HG03025 (cell line): Measurements from ENCODE around the gene WDR20.

Experiments used
- ATAC-seq: cut with Tn5 transposase; IDR thresholded peaks from one replicate; pipeline ENCODE4 v1.9.1; 2021; ENCODE audit warnings: mild to moderate bottlenecking, moderate library complexity; ENCODE audit not compliant: unreplicated experiment, low FRiP score

The WDR20 gene

DNA sequence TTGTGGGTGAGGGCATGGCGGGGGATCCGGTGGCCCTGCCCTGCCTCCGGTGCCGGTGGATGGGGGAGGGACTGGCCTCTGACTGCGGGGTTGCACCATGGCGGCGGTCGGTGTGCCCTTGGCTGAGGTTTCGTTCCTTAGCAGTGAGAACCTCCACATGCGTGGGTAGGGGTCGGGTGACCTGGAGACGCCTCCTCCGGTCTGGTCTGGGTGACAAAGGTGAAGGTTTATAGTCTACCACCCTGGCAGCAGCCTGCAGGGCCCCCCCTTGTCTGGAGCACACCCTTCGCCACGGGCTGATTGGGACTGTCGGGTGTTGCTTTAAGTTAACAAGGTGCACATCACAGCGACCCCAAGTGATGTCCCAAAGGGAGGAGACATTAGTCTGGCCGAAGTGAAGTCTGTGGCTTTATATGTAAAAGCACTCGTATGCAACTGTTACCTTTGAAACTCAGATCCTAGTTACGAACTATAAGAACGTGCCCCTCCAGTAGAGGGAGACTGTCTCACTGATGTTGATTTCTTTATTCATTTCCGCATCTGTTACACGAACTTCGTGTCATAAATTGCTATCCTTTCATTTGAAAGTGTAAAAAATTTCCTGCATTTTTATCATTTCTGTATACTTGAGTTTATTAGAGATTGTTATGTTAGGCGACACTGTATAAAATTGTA, 74.4 kb downstream of the WDR20 start:
- ATAC-seq = no peak

- no peak for ATAC-seq
These were observed 75.4 kb downstream of the WDR20 start for GRCh38 chr14:102215071-102215470.

- ATAC-seq = no peak
These were observed 76.0 kb downstream of the WDR20 start for GRCh38 chr14:102215576-102216250.

GRCh38 chr14:102217399-102217798, 77.7 kb downstream of the WDR20 start:
- ATAC-seq = no peak

- no peak for ATAC-seq
These were observed 78.3 kb downstream of the WDR20 start for GRCh38 chr14:102217987-102218421.

- ATAC-seq = no peak
These were observed 79.0 kb downstream of the WDR20 start for GRCh38 chr14:102218688-102219087.

- no peak for ATAC-seq
These were observed 79.6 kb downstream of the WDR20 start for GRCh38 chr14:102219316-102219715.

GRCh38 chr14:102220031-102220430, 80.3 kb downstream of the WDR20 start:
- ATAC-seq = no peak

DNA sequence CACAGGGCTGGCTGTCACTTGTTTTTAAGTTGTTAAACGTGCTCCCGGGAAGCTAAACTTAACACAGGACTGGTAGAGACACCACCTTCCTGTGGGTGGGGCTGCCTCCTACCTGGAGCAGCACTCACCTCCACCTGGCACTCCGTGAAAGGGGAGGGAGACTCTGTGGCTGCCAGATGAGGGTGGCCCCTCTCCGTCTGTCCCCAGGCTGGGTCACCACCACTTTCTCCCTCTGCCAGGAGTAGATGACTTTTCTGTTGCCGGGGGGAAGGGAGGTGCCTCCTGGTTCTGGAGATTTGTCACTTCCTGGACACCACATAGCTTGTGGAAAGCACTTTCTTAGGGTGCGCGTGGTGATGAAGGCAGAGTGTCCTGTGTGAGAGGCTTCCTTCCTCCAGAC, 81.3 kb downstream of the WDR20 start:
- ATAC-seq = no peak

DNA sequence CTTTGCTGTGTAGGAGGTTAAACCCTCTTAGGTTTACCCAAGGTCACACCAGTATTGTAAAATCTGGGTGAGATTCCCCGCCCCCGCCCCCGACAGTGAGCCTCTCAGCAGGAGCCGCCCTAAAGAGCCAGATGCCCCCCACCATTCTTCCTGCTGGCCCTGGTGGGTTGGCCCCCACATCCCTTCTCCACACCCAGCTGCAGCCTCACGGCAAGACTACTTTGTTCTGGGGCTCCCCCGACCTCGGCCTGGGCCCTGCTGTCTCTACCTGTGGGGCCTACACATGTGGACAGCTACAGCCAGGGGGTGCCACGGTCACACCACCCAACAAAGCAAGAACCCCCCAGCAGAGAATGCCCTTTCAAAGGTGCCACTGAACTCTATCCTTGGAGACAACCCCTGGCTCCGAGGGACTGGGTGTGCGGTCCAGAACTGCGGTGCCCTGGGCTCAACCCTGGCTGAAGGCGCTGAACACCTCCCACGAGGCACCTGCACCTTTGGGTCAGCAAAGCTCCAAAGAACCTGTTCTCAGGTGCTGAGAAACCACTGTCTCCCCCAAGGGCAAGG, 82.4 kb downstream of the WDR20 start:
- ATAC-seq = no peak

DNA sequence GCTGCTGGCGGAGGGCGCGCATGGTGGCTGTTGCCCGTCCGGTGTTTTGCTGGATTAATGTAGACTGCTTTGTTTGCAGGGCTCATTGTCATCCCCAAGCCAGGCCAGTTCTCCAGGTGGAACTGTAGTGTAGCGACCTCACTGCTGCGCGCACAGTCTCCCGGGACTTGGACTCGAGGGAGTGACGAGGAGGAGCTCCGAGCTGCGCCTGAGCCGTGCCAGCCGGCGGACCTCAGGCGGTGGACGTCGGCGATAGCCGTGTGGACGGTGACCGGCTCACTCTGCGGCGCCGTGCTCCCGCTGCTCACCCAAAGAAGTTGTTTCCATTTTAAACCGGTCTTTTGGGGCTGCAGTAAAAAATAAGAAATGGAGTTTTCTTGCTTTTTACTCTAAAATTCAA, 83.1 kb downstream of the WDR20 start:
- ATAC-seq = no peak

- no peak for ATAC-seq
These were observed 84.0 kb downstream of the WDR20 start for GRCh38 chr14:102223682-102224081.

DNA sequence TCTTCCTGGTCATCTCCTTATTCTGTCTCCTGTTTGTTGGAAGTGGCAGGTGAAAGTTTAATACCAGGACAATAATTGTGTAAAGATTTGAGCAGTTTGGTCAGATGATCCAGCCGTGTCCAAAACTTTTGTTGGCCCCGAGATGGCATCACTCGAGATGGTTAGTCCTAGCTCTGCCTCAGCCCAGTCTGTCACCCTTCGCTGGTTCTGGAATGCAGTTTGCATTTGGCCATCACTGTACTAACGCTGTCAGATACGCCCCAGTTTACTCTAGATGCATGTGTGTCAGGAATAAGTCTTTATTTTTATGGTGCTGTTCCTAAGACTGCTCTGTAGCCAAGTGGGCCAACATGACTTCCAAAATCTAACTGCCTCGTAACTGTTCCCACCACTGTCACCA, 85.7 kb downstream of the WDR20 start:
- no peak for ATAC-seq

GRCh38 chr14:102225936-102226335, 86.2 kb downstream of the WDR20 start:
- no peak for ATAC-seq

DNA sequence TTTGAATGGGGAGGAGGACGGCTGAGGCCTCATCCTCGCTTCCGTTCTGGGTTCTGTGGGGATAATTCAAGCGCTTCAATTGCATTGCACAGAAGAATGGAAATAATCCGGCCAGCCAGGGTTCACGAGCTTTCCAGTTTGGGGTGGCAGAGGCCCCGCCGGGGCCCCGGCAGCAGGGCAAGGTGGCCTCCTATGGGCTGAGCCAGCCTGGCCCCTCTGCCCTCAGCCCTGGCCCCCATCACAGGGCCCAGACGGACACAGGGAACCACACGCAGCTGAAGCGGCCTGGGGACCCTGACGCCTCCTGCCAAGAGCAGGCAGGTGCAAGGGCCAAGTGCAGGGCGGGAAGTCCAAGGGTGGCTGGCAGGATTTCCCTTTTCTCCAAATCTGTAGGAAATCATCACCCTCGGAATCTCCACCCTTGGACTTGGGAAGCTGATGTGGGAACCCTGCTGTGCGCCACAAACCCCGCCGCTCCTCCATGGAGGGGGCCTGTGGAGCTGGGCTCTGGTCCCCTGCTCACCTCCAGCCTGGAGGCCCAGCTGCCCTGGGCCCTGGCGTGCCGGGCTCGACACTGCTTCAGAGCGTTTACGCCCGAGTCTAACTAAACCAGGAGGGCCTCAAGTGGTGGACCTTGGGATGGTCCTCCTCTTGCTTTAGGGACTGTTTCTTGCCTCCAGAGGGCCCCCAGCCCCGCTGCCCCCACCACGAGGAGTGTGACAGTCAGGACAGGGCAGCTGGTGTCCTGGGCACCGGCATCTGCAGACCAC, 86.8 kb downstream of the WDR20 start:
- no peak for ATAC-seq

GRCh38 chr14:102227184-102227964, 87.7 kb downstream of the WDR20 start:
- no peak for ATAC-seq

DNA sequence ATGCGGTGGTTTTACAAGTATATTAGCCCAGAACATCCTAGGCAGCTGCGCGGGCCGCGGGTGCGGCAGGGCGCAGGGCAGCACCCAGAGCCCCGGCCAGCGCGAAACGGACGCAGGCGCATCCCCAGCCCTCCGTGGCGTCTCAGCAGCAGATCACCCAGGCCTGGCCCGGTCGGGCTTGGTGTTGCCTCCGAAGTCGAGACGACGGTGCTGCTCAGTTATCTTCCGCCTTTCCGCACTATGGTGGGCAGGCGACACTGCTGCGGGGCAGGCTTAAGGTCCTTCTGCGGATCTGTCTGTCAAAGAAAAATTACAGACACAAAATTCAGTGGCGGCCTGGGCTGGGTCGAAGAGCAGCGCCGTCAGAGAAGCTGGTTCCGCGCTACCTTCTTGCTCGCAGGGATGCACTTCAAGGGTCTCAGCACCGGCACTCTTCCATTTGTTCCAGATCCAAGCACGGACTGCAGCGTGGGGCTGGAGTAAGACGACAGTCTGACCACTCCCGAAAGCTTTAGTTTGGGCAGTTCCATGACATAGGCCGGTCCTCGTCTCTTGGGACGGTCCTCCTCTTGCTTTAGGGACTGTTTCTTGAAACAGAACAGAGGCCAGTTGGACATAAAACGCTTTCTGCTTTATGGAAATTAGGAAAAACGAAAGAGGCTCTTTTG, 89.5 kb downstream of the WDR20 start:
- ATAC-seq = no peak

- no peak for ATAC-seq
These were observed 90.0 kb downstream of the WDR20 start for GRCh38 chr14:102229739-102230092.

DNA sequence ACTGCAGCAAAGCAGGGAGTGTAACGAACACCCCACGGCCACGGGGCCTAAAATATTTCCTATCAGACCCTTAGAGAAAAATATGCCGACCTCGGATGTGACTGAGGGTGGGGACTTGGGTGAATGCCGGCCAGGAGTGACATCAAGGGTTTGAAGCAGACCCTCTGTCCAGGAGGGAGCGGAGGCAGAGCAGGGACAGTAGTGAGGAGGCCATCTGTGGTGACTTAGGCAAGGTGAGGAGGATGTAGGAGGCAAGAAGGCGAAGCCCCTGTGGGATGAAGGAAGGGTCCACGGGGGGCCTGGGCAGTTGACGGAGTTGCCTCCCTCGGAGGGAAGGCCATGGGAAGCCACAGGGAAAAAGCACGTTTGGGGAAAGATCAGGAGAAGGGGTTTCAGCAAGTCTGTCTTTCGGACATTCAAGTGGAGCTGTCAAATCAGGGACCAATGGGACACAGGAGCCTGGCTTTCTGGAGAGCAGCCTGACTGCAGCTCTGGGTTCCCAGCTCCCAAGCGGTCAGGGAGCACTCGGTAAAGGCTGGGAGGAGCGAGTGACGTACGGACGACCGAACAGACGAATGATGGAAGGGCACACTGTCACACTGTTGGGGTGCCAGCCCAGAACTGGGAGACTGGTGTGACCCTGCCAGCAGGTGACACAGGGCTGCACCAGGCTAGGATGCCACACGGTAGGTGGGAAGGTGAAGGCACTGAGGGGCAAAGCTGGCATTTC, 90.9 kb downstream of the WDR20 start:
- no peak for ATAC-seq
